Measurements from ENCODE around the gene R3HDML.

R3HDML gene

DNA sequence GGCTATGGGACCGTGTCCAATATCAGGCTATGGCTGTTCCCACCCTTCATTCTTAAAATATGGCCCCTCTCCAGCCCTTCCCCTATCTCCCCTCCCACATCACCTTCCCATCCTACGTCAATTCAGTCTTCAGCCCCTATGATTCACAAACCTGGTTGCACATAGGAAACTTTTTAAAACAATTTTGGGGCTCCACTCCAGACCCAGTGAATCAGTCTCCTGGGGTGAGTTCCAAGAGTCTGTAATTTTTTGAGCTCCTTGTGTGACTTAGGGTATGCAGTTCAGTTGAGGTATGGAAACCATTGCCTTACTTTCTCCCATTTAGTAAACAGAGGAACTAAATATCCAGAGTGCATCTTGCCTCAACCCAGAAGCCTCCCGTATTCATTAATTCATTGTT lies 24.2 kb downstream of the R3HDML start:
- TF ChIP-seq, protein P1, sequence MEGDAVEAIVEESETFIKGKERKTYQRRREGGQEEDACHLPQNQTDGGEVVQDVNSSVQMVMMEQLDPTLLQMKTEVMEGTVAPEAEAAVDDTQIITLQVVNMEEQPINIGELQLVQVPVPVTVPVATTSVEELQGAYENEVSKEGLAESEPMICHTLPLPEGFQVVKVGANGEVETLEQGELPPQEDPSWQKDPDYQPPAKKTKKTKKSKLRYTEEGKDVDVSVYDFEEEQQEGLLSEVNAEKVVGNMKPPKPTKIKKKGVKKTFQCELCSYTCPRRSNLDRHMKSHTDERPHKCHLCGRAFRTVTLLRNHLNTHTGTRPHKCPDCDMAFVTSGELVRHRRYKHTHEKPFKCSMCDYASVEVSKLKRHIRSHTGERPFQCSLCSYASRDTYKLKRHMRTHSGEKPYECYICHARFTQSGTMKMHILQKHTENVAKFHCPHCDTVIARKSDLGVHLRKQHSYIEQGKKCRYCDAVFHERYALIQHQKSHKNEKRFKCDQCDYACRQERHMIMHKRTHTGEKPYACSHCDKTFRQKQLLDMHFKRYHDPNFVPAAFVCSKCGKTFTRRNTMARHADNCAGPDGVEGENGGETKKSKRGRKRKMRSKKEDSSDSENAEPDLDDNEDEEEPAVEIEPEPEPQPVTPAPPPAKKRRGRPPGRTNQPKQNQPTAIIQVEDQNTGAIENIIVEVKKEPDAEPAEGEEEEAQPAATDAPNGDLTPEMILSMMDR (IDR thresholded peaks at IDR 0.05; ENCODE audit: insufficient read depth, low read depth, low read length, missing control alignments): no peak
- H3K4me3 ChIP-seq (ENCODE audit: low read length): no peak overlapping the region
- DNase-seq (ENCODE audit: low read depth): no peak

DNA sequence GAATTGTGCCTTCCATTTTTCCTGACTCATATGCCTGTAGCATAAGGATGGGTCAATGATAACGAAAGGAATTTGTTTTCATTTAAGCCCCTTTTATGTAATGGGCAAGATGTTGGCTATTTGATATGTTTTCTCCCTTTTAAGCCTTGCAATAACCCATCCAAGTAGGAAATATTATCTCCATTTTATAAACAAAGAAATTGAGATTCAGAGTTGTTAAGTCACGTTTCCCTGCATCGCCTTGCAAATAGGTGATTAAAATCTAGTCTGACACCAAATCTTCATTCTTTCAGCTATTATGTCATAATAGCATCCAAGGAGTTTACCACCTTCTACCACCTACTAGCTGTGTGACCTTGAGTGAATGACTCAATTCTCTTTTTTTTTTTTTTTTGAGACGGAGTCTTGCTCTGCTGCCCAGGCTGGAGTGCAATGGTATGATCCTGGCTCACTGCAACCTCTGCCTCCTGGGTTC lies 25.7 kb downstream of the R3HDML start:
- TF ChIP-seq, protein P1 (IDR thresholded peaks at IDR 0.05; ENCODE audit: insufficient read depth, low read depth, low read length, missing control alignments): no peak
- H3K4me3 ChIP-seq (ENCODE audit: low read length): no peak overlapping the region
- no peak for DNase-seq (ENCODE audit: low read depth)

DNA sequence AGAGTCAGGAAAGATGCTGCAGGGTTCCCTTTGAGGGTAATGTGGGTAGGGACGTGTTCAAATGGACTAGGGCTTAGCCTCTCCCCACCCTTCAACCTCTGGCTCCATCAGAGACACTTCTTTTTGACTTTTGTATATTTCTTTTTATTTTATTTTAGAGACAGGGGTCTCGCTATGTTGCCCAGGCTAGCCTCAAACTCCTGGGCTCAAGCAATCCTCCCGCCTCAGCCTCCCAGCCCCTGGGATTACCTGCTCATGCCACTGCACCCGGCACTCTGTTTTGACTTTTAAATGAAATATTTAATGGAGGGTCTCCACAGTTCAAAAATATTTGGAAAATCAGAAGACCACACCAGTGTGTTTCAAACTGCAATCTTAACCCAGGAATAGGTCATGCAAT lies 27.2 kb downstream of the R3HDML start:
- H3K4me3 ChIP-seq (ENCODE audit: low read length): no peak overlapping the region
- no peak for DNase-seq (ENCODE audit: low read depth)
- TF ChIP-seq, protein P1 (IDR thresholded peaks at IDR 0.05; ENCODE audit: insufficient read depth, low read depth, low read length, missing control alignments): no peak

DNA sequence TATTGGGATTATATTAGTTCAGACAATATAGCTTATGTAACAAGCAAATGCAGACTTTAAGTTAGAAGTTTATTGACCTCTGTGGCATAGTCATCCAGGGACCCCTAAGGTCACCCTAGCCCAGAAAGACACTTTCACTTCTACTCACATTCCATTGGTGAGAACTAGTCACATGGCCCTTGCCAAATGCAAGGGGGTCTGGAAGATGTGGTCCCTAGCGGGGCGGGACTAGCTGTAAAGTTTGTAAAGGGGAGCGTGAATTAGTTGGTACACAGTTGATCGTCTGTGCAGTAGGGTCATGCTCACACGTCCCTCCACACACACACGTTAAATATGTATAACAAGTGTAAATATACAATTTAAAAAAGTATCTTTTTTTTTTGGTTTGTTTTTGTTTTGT lies 27.9 kb downstream of the R3HDML start:
- no peak overlapping the region for H3K4me3 ChIP-seq (ENCODE audit: low read length)
- TF ChIP-seq, protein P1 (IDR thresholded peaks at IDR 0.05; ENCODE audit: insufficient read depth, low read depth, low read length, missing control alignments): no peak
- no peak for DNase-seq (ENCODE audit: low read depth)

DNA sequence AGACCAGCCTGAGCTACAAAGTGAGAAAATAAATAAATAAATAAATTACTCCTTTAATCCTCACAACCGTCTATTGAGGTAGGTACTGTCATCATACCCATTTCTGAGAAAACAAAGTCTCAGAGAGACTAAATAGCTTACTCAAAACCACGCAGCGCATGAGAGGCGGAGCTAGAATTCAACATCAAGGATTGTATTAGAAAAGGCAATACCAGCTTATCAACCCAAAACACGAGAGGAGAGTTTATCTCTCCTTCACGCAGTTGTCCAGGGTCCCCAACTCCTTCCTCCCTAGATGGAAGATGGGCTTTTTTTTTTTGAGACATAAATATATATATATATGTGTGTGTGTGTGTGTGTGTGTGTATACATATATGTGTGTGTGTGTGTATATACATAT lies 30.9 kb downstream of the R3HDML start:
- no peak overlapping the region for H3K4me3 ChIP-seq (ENCODE audit: low read length)
- TF ChIP-seq, protein P1 (IDR thresholded peaks at IDR 0.05; ENCODE audit: insufficient read depth, low read depth, low read length, missing control alignments): no peak
- no peak for DNase-seq (ENCODE audit: low read depth)

DNA sequence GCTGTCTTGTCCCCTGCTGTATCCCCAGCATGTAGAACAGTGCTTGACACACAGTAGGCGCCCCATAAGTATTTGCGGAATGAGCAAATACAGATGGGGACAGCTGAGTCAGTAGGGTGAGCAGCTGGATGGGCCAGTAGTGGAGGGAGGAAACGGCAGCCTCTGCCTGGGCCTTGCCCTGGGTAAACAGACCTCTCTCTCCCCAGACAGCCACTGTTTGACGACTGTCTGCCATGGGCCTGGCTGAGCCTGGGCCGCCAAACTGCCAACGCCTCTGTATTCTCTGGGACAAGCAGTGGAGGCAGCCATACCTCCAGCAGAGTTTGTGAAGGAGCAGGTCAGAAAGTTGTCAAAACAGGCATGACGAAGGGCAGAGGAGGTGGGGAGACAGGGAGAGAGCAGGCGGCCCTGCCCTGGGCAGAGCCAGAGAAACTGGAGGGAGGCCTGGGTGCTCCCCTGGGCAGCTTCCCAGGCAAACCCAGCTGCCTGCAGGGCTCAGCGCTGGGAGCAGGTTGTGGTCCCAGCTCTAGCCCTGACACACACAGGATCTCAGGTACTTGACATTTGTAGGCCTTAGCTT lies 33.9 kb downstream of the R3HDML start:
- H3K4me3 ChIP-seq (ENCODE audit: low read length): no peak overlapping the region
- peak; percentile 24 for DNase-seq (ENCODE audit: low read depth)
- TF ChIP-seq, protein P1 (IDR thresholded peaks at IDR 0.05; ENCODE audit: insufficient read depth, low read depth, low read length, missing control alignments): no peak

DNA sequence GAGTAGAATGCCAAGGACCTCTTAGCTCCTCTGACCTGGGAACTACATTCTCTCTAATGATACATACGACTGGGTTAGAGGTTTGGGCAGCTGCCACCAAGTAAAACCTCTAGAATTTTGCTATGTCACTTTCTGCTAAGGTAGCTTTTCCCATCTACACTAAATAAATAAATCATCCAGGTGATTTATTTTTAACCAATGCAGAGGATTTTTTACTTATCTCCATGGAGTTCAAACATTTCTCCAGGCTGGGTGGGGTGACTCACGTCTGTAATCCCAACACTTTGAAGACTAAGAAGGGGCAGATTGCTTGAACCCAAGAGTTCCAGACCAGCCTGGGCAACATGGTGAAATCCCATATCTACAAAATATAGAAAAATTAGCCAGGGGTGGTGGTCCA lies 45.8 kb downstream of the R3HDML start:
- TF ChIP-seq, protein P1 (IDR thresholded peaks at IDR 0.05; ENCODE audit: insufficient read depth, low read depth, low read length, missing control alignments): no peak
- no peak for DNase-seq (ENCODE audit: low read depth)
- no peak overlapping the region for H3K4me3 ChIP-seq (ENCODE audit: low read length)

Measured in epithelial cell of esophagus (primary cell).